Activated naive CD8-positive, alpha-beta T cell (primary cell): ENCODE measurements around the gene SNRPA.
"Not testable (repeated sequence)": the region's sequence is repeated elsewhere in the genome, so short reads cannot be mapped to it uniquely, and the experiment has no call there.

Experiments used
- H3K27ac Mint-ChIP-seq: one replicate; pipeline ENCODE4 v1.8.0; 2021; ENCODE audit warnings: mixed read lengths
- H3K27me3 Mint-ChIP-seq: one replicate; pipeline ENCODE4 v1.8.0; 2021; ENCODE audit warnings: mixed read lengths
- H3K36me3 Mint-ChIP-seq: one replicate; pipeline ENCODE4 v1.8.0; 2021; ENCODE audit warnings: mixed read lengths
- H3K4me1 Mint-ChIP-seq: one replicate; pipeline ENCODE4 v1.8.0; 2021; ENCODE audit warnings: low read depth, mixed read lengths
- H3K4me3 Mint-ChIP-seq: one replicate; pipeline ENCODE4 v1.8.0; 2021; ENCODE audit warnings: mild to moderate bottlenecking, mixed read lengths
- H3K9me3 Mint-ChIP-seq: one replicate; pipeline ENCODE4 v1.8.0; 2021; ENCODE audit warnings: low read depth, mixed read lengths

The SNRPA gene

GRCh38 chr19:40805258-40805868 lies 54.4 kb downstream of the SNRPA start:
- Mint-ChIP-seq H3K9me3 (no peaks in the 10 kb centered on the region), H3K36me3 (peaks cover 7% of the 10 kb centered on the region), H3K4me1 (peaks cover 83% of the 10 kb centered on the region), H3K27ac (peak overlapping the region; percentile 96), H3K4me3 (peak overlapping the region; percentile 94), H3K27me3 (no peaks in the 10 kb centered on the region)

- Mint-ChIP-seq H3K36me3 (peaks cover 7% of the 10 kb centered on the region), H3K27ac (peak overlapping the region; percentile 96), H3K4me1 (peaks cover 84% of the 10 kb centered on the region), H3K27me3 (no peaks in the 10 kb centered on the region), H3K9me3 (no peaks in the 10 kb centered on the region), H3K4me3 (peak overlapping the region; percentile 94)
These were observed 55.6 kb downstream of the SNRPA start for GRCh38 chr19:40806423-40807146.

GRCh38 chr19:40807147-40808020 lies 56.4 kb downstream of the SNRPA start:
- Mint-ChIP-seq H3K4me1 (peaks cover 80% of the 10 kb centered on the region), H3K9me3 (no peaks in the 10 kb centered on the region), H3K36me3 (peaks cover 5% of the 10 kb centered on the region), H3K4me3 (peak overlapping the region; percentile 94), H3K27me3 (no peaks in the 10 kb centered on the region), H3K27ac (peak overlapping the region; percentile 96)

DNA sequence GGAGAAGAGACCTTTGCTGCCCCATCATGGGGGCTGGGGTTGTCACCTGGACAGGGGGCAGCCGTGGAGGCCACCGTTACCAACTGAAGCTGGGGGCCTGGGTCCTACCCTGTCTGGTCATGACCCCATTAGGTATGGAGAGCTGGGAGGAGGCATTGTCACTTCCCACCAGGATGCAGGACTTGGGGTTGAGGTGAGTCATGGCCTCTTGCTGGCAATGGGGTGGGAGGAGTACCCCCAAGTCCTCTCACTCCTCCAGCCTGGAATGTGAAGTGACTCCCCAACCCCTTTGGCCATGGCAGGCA lies 57.0 kb downstream of the SNRPA start:
- Mint-ChIP-seq H3K4me3 (peak overlapping the region; percentile 70), H3K27ac (peak overlapping the region; percentile 96), H3K27me3 (no peaks in the 10 kb centered on the region), H3K9me3 (no peaks in the 10 kb centered on the region), H3K4me1 (peaks cover 80% of the 10 kb centered on the region), H3K36me3 (peaks cover 5% of the 10 kb centered on the region)

GRCh38 chr19:40808497-40808896 lies 57.5 kb downstream of the SNRPA start:
- Mint-ChIP-seq H3K4me1 (peaks cover 75% of the 10 kb centered on the region), H3K27ac (peak overlapping the region; percentile 41), H3K27me3 (no peaks in the 10 kb centered on the region), H3K4me3 (no peak overlapping the region), H3K36me3 (peaks cover 5% of the 10 kb centered on the region), H3K9me3 (no peaks in the 10 kb centered on the region)

DNA sequence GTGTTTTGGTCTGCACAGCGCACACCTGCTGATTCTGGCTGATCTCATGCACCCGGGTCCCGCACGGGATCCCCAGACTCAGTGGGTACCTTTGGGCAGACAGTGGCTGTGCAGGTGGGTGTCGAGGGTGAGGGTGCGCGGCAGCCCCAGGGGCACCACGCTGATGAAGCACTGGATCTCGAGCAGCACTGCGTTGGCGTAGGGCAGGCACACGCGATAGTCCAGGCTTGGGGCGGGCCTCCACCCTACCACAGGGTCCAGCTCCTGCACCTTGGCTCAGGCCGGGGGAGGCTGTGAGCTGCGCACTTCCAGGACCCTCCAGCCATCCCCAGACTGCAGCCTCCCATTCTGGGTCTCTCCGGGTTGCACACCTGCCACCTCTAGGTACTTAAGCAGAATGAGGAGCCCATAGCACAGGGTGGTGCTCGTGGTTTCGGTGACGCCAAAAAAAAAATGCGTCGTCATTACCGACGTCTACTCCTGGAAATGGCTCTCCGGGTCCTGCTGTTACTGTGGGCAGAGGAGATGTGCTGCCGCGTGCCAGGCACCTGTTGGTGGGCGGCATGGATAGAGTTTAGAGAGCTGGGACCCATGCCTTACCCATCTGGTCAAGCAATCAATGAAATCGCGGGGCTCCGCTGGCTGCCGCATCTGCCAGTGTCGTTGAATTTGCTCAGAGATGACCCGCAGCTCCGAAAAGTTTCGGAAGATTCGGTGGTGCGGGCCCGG lies 58.5 kb downstream of the SNRPA start:
- H3K36me3 Mint-ChIP-seq = peaks cover 2% of the 10 kb centered on the region
- H3K4me1 Mint-ChIP-seq = peaks cover 68% of the 10 kb centered on the region
- H3K4me3 Mint-ChIP-seq = no peak overlapping the region
- no peak overlapping the region for H3K27ac Mint-ChIP-seq
- H3K9me3 Mint-ChIP-seq = no peaks in the 10 kb centered on the region
- H3K27me3 Mint-ChIP-seq = no peaks in the 10 kb centered on the region

GRCh38 chr19:40810160-40810559 lies 59.2 kb downstream of the SNRPA start:
- H3K36me3 Mint-ChIP-seq = no peaks in the 10 kb centered on the region
- no peaks in the 10 kb centered on the region for H3K9me3 Mint-ChIP-seq
- H3K4me3 Mint-ChIP-seq = peak overlapping the region; percentile 59
- H3K27ac Mint-ChIP-seq = peak overlapping the region; percentile 34
- peaks cover 61% of the 10 kb centered on the region for H3K4me1 Mint-ChIP-seq
- H3K27me3 Mint-ChIP-seq = no peaks in the 10 kb centered on the region

DNA sequence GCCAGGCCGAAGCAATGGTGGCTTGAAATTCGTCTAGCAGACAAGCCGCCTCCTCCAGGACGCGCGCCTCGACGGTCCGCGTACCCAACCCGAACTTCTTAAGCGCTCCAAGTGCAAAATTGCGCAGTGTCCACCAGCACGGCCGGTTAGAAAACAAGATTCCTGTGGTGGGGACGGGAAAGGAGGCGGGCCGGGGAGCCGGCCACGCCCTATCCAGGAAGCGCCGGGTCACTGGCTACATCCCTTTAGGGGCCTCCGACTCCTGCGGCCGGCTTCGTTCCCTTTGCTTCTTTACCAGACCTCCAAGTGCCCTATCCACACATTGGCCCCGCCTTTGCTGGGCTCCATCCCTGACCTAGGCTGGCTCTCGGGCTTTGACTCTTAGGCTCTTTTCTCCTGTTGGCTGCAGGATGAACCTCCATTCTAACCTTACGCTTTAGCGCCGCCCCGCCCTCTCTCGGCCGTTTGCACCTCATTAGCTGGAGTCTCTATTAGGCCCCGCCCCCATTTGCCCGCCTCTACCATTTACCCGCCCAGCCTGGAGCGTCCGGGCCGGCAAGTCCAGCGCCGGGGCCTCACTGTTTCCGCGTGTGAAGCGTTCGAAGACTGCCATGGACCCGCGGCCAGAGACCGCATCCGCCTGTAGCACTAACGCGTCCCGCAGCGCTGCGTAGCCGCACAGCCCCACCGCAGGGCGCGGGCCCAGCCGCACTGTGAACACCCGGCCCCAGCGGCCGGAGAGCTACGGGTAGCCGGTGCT lies 59.8 kb downstream of the SNRPA start:
- peak overlapping the region; percentile 90 for H3K27ac Mint-ChIP-seq
- peak overlapping the region; percentile 93 for H3K4me3 Mint-ChIP-seq
- peaks cover 55% of the 10 kb centered on the region for H3K4me1 Mint-ChIP-seq
- H3K36me3 Mint-ChIP-seq, H3K27me3 Mint-ChIP-seq, H3K9me3 Mint-ChIP-seq: not testable (repeated sequence)

DNA sequence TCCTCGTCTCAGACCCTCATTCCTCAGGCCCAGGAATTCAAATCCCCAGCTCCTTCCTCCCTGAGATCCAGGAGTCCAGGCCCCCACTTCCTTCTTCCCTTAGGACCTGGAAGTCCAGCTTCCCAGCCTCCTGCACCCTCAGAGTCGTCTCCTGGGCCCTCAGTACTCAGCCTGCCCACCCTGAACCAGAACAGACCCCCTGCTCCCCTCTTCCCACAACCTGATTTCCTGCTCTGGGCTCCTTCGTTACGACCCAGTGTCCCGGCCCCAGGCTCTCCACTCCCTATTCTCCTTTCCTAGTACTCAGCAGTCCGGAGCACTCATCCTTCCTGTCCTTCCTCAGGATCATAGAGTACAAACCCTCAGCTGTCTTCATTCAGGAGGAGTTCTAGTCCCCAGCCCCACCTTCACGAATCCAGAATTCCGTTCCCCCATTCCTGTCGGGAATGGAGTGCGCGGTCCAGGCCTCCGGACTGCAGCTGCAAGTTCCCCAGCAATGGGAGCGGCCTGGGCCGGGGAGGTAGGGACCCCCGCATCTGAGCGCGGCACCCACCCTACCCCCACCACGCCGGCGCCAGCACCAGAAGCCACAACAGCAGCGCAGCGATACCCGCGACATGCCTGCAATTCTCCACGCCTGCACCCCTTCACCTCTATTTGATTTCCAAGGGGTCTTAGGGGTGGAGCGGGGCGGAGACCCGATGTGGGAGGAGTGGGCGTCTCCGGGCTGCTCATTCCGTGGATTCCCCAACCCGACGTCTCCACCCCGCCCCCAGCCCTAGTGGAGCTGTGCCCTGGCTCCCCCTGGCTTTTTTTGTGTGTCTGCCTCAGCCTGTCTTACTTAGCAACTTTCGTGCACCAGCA lies 60.7 kb downstream of the SNRPA start:
- Mint-ChIP-seq H3K9me3 (no peaks in the 10 kb centered on the region), H3K36me3 (no peaks in the 10 kb centered on the region), H3K4me3 (peak overlapping the region; percentile 93), H3K27me3 (no peaks in the 10 kb centered on the region), H3K4me1 (peaks cover 46% of the 10 kb centered on the region), H3K27ac (peak overlapping the region; percentile 41)

DNA sequence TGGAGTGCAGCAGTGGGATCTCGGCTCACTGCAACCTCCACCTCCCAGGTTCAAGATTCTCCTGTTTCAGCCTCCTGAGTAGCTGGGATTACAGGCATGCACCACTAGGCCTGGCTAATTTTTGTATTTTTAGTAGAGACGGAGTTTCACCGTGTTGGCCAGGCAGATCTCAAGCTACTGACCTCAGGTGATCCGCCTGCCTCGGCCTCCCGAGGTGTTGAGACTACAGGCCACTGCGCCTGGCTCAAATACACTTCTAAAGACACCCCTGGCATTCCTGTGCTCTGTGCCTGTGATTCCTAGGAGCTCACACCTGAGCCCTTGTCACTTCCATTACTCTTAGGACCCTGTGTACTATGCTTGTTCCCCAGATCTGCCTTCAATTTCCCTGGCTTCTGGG lies 61.6 kb downstream of the SNRPA start:
- H3K9me3 Mint-ChIP-seq, H3K27ac Mint-ChIP-seq, H3K36me3 Mint-ChIP-seq, H3K27me3 Mint-ChIP-seq: not testable (repeated sequence)
- peak overlapping the region; percentile 93 for H3K4me3 Mint-ChIP-seq
- H3K4me1 Mint-ChIP-seq = peaks cover 38% of the 10 kb centered on the region

DNA sequence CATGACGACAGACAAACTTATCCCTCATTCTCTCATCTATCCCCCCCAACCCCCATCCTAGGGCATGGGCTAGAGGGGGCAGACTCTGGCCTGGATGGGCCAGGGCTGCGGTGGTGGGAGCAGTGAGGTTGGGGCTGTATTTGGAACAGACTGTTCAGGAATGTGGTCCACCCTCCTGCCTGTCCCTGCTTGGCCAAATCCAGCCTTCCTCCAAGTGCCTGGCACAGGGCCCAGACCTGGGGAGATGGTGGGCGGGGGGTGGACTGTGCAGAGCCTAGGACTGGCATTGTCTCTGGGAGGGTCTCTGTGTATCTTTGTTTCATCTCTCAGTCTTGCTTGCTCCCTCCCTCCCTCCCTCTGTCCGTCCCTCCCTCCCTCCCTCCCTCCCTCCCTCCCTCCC lies 62.2 kb downstream of the SNRPA start:
- Mint-ChIP-seq H3K4me3 (peak overlapping the region; percentile 93), H3K9me3 (no peaks in the 10 kb centered on the region), H3K27ac (no peak overlapping the region), H3K4me1 (peaks cover 36% of the 10 kb centered on the region), H3K27me3 (no peaks in the 10 kb centered on the region), H3K36me3 (no peaks in the 10 kb centered on the region)
